IMR-90 (cell line): Measurements from ENCODE around the gene HNRNPAB. TPM values are rescaled to one million over a fixed set of nuclear protein-coding genes. Genes with fewer than 3 reads are reported as not detected.

ENCODE experiments used
- ATAC-seq: fragments of 200-7000 bp; cut with Tn5 transposase; 2 replicates; pipeline ENCODE4 v1.9.1; 2020; ENCODE audit warnings: low read depth, mild to moderate bottlenecking, moderate library complexity
- BruUV-seq: library from RNA; stranded (reverse); fragments of 400-500 nt; replicated peaks from 2 replicates; lab custom pipeline; 2021; lab: Mats Ljungman, UMichigan
- CTCF ChIA-PET: fragments of 300-600 bp; formaldehyde crosslinking; extraction: SDS; loops from one replicate; lab custom pipeline; 2021; ENCODE audit warnings: antibody characterized with exemption; lab: Yijun Ruan, JAX
- POLR2A ChIA-PET: fragments of 300-600 bp; sonication (Branson Sonifier 250); formaldehyde crosslinking; loops from one replicate; lab custom pipeline; 2022; ENCODE audit warnings: antibody characterized with exemption; ENCODE audit not compliant: unreplicated experiment; lab: Charles Lee
- DNase-seq: peaks from one replicate; pipeline ENCODE4 v3.0.0; 2013
- H2AFZ ChIP-seq: replicated peaks from 2 replicates; pipeline ENCODE3; 2013; ENCODE audit warnings: low read length, mild to moderate bottlenecking; ENCODE audit not compliant: poor library complexity
- H2AK5ac ChIP-seq: 2 replicates; pipeline ENCODE4 v1.6.1; 2013; ENCODE audit warnings: low read depth, low read length, inconsistent platforms
- H2AK9ac ChIP-seq: replicated peaks from 2 replicates; pipeline ENCODE3; 2013; ENCODE audit warnings: mild to moderate bottlenecking, low read depth, low read length, moderate library complexity; ENCODE audit not compliant: poor library complexity
- H2BK120ac ChIP-seq: 2 replicates; pipeline ENCODE4 v1.6.1; 2013; ENCODE audit warnings: low read depth, low read length, inconsistent platforms
- H2BK15ac ChIP-seq: 3 replicates; pipeline ENCODE4 v1.6.1; 2013; ENCODE audit warnings: low read depth, low read length, inconsistent platforms
- H2BK20ac ChIP-seq: 2 replicates; pipeline ENCODE4 v1.6.1; 2013; ENCODE audit warnings: low read depth, mild to moderate bottlenecking, inconsistent platforms, low read length, moderate library complexity
- H2BK5ac ChIP-seq: 2 replicates; pipeline ENCODE4 v1.6.1; 2013; ENCODE audit warnings: mild to moderate bottlenecking, low read depth, low read length, inconsistent platforms; ENCODE audit not compliant: poor library complexity, severe bottlenecking
- H3K14ac ChIP-seq: replicated peaks from 2 replicates; pipeline ENCODE4 v1.6.1; 2013; ENCODE audit warnings: low read depth, low read length, inconsistent platforms
- H3K18ac ChIP-seq: 2 replicates; pipeline ENCODE4 v1.6.1; 2013; ENCODE audit warnings: low read depth, low read length, control low read depth
- H3K23ac ChIP-seq: 2 replicates; pipeline ENCODE4 v1.6.1; 2013; ENCODE audit warnings: low read depth, low read length, inconsistent platforms
- H3K27ac ChIP-seq: 2 replicates; pipeline ENCODE4 v1.5.1; 2013; ENCODE audit warnings: mild to moderate bottlenecking, control low read depth, low read length; ENCODE audit not compliant: insufficient read depth
- H3K27me3 ChIP-seq: 2 replicates; pipeline ENCODE4 v1.6.1; 2013; ENCODE audit warnings: low read length; ENCODE audit not compliant: control insufficient read depth, insufficient read depth
- H3K36me3 ChIP-seq: 2 replicates; pipeline ENCODE4 v1.6.1; 2013; ENCODE audit warnings: low read length, mixed read lengths; ENCODE audit not compliant: control insufficient read depth, insufficient read depth
- H3K4ac ChIP-seq: 2 replicates; pipeline ENCODE4 v1.6.1; 2013; ENCODE audit warnings: low read depth, low read length, inconsistent platforms
- H3K4me1 ChIP-seq: 2 replicates; pipeline ENCODE4 v1.6.1; 2013; ENCODE audit warnings: low read length, mixed read lengths; ENCODE audit not compliant: control insufficient read depth, insufficient read depth
- H3K4me2 ChIP-seq: 2 replicates; pipeline ENCODE4 v1.6.1; 2013; ENCODE audit warnings: low read depth, mild to moderate bottlenecking, control low read depth, low read length, moderate library complexity
- H3K4me3 ChIP-seq: 2 replicates; pipeline ENCODE4 v1.5.1; 2013; ENCODE audit warnings: low read depth, mild to moderate bottlenecking, control low read depth, low read length, moderate library complexity; ENCODE audit not compliant: insufficient read depth
- H3K56ac ChIP-seq: 2 replicates; pipeline ENCODE4 v1.6.1; 2013; ENCODE audit warnings: low read length, inconsistent platforms; ENCODE audit not compliant: insufficient read depth; ENCODE audit errors: extremely low read depth
- H3K79me1 ChIP-seq, 2 experiments: 2 replicates each; pipeline ENCODE4 v1.6.1; 2013; ENCODE audit warnings: low read length in 2 of 2, inconsistent platforms in 1 of 2, low read depth in 1 of 2
- H3K9ac ChIP-seq: 2 replicates; pipeline ENCODE4 v1.6.1; 2013; ENCODE audit warnings: low read depth, low read length, control low read depth
- H3K9me1 ChIP-seq: 2 replicates; pipeline ENCODE4 v1.6.1; 2013; ENCODE audit warnings: low read length, inconsistent platforms; ENCODE audit not compliant: insufficient read depth
- H3K9me3 ChIP-seq: 2 replicates; pipeline ENCODE4 v1.6.1; 2013; ENCODE audit warnings: low read length; ENCODE audit not compliant: control insufficient read depth, insufficient read depth
- H4K20me1 ChIP-seq: 2 replicates; pipeline ENCODE4 v1.6.1; 2013; ENCODE audit warnings: low read length, inconsistent platforms; ENCODE audit not compliant: insufficient read depth
- H4K5ac ChIP-seq: 2 replicates; pipeline ENCODE4 v1.6.1; 2013; ENCODE audit warnings: mild to moderate bottlenecking, low read depth, low read length, control low read depth
- H4K8ac ChIP-seq, 2 experiments: 2 replicates each; pipeline ENCODE4 v1.6.1; 2013; ENCODE audit warnings: low read depth in 2 of 2, low read length in 2 of 2, control low read depth in 1 of 2, inconsistent platforms in 1 of 2
- H4K91ac ChIP-seq: 2 replicates; pipeline ENCODE4 v1.6.1; 2013; ENCODE audit warnings: low read depth, low read length, inconsistent platforms; ENCODE audit not compliant: insufficient read depth
- RAD21 ChIP-seq: IDR thresholded peaks from 2 replicates; pipeline ENCODE4 v1.6.1; 2012; ENCODE audit warnings: low read length, improper control_type of control experiment
- WGBS, 2 experiments: methylation state at CpG; one replicate each; pipeline versions ENCODE4 v1.1.5 to v1.1.7; 2013; ENCODE audit warnings: missing lambda C conversion rate in 2 of 2; ENCODE audit not compliant: insufficient read length in 1 of 2; ENCODE audit errors: extremely low coverage in 2 of 2; 5-methylcytosine and 5-hydroxymethylcytosine counted together
- dilution Hi-C: fragments of 300-500 bp; cut with HindIII; formaldehyde crosslinking; loops from one replicate; pipeline ENCODE4 v1.14.3; 2018; ENCODE audit warnings: low sequenced_read_pairs; ENCODE audit not compliant: unreplicated experiment
- in situ Hi-C: fragments of 300-500 bp; cut with MboI; formaldehyde crosslinking; loops from 3 replicates; pipeline ENCODE4 v1.14.3; 2019; ENCODE audit warnings: low sequenced_read_pairs, inconsistent platforms, mixed read lengths
- intact Hi-C: fragments of 100-400 bp; cut with micrococcal nuclease; formaldehyde crosslinking; loops from 2 replicates; pipeline ENCODE4 v1.10.0; 2022
- polyA plus RNA-seq, 3 experiments: library from polyadenylated mRNA; depleted of rRNA; stranded (reverse); fragments of >200 nt; gene quantifications; 2 replicates each; pipeline ENCODE4 v1.2.3, GENCODE V29; 2012; ENCODE audit warnings: low replicate concordance in 1 of 3
- total RNA-seq: library from RNA; depleted of rRNA; stranded (reverse); fragments of >200 nt; gene quantifications from 2 replicates; pipeline ENCODE4 v1.2.3, GENCODE V29; 2012

HNRNPAB gene
- total and polyA plus RNA-seq, 2 of the 4 experiments (the other 2 are of a cell fraction): 32.1 to 128 TPM

GRCh38 chr5:178242416-178242815 is 38.1 kb downstream of the HNRNPAB start:
- Histone ChIP-seq H3K14ac (no peak overlapping the region), H3K4me2 (no peak overlapping the region), H2AK9ac (no peak overlapping the region), H4K8ac (no peak overlapping the region), H2BK120ac (no peak overlapping the region), H2BK20ac (no peak overlapping the region), H3K27ac (no peak overlapping the region), H3K36me3 (no peaks in the 10 kb centered on the region), H3K79me1 (no peaks in the 10 kb centered on the region), H3K27me3 (peaks cover 3% of the 10 kb centered on the region; the same call in 1 of the 2 replicates), H4K20me1 (no peaks in the 10 kb centered on the region), H4K91ac (no peak overlapping the region), H2AFZ (no peak overlapping the region), H3K18ac (no peak overlapping the region), H3K9me3 (no peaks in the 10 kb centered on the region), H3K23ac (no peak overlapping the region), H3K9me1 (no peaks in the 10 kb centered on the region), H2AK5ac (no peak overlapping the region), H2BK5ac (no peak overlapping the region), H3K4me3 (no peak overlapping the region), H4K5ac (no peak overlapping the region), H3K56ac (no peak overlapping the region), H3K4ac (no peak overlapping the region), H3K4me1 (peaks cover 2% of the 10 kb centered on the region; the same call in 1 of the 2 replicates), H3K9ac (no peak overlapping the region), H2BK15ac (no peak overlapping the region)
- ATAC-seq (no peak), DNase-seq (no peak)
- dilution Hi-C loops (no loop called here), in situ Hi-C loops (no loop called here), intact Hi-C loops (no loop called here)
- 28% methylated on average over 2 of the region's 10 CpGs; no CpG with 5 or more reads in 1 of the 2 experiments for WGBS, 2 experiments
- BruUV-seq: no TSS peak
- CTCF ChIA-PET: no interaction called here
- POLR2A ChIA-PET: no interaction called here
- no peak for TF ChIP-seq RAD21
